Astrocyte (in vitro differentiated cells and primary cell): ENCODE results near the gene PARP14. TPM values are rescaled to one million over a fixed set of nuclear protein-coding genes. Genes with fewer than 3 reads are reported as not detected.

ENCODE experiments used
- DNase-seq: peaks from one replicate; pipeline ENCODE4 v3.0.0-alpha.2; 2010; ENCODE audit warnings: low read depth
- FAIRE-seq: peaks from 2 replicates; lab custom pipeline; 2011; peaks lifted over from hg19 to GRCh38; lab: Jason Lieb, UNC
- H2AFZ ChIP-seq: 2 replicates; pipeline ENCODE4 v1.6.0; 2012; ENCODE audit warnings: low read depth, low read length, inconsistent platforms
- H3K27ac ChIP-seq: 2 replicates; pipeline ENCODE4 v1.5.1; 2011; ENCODE audit warnings: low read depth, low read length, inconsistent platforms
- H3K27me3 ChIP-seq: 2 replicates; pipeline ENCODE4 v1.6.0; 2011; ENCODE audit warnings: low read length, inconsistent platforms; ENCODE audit not compliant: insufficient read depth
- H3K36me3 ChIP-seq: 2 replicates; pipeline ENCODE4 v1.5.1; 2011; ENCODE audit warnings: low read length, inconsistent platforms; ENCODE audit not compliant: insufficient read depth
- H3K4me1 ChIP-seq: 2 replicates; pipeline ENCODE4 v1.5.1; 2011; ENCODE audit warnings: low read length, inconsistent platforms; ENCODE audit not compliant: insufficient read depth
- H3K4me2 ChIP-seq: 2 replicates; pipeline ENCODE4 v1.6.0; 2012; ENCODE audit warnings: low read length, inconsistent platforms
- H3K4me3 ChIP-seq: 2 replicates; pipeline ENCODE4 v1.5.1; 2011; ENCODE audit warnings: low read depth, mild to moderate bottlenecking, low read length, inconsistent platforms; ENCODE audit not compliant: insufficient read depth
- H3K79me2 ChIP-seq: 2 replicates; pipeline ENCODE4 v1.6.0; 2012; ENCODE audit warnings: mild to moderate bottlenecking, low read length, inconsistent platforms; ENCODE audit not compliant: insufficient read depth
- H3K9ac ChIP-seq: 2 replicates; pipeline ENCODE4 v1.6.0; 2012; ENCODE audit warnings: mild to moderate bottlenecking, low read length, inconsistent platforms
- H3K9me3 ChIP-seq: 2 replicates; pipeline ENCODE4 v1.5.1; 2012; ENCODE audit warnings: low read depth, mild to moderate bottlenecking, low read length, inconsistent platforms; ENCODE audit not compliant: insufficient read depth
- H4K20me1 ChIP-seq: 2 replicates; pipeline ENCODE4 v1.6.0; 2012; ENCODE audit warnings: low read length, inconsistent platforms; ENCODE audit not compliant: insufficient read depth
- H3K27ac Mint-ChIP-seq: one replicate; pipeline ENCODE4 v1.8.0; 2021; ENCODE audit warnings: mild to moderate bottlenecking, mixed read lengths; ENCODE audit not compliant: unreplicated experiment
- H3K27me3 Mint-ChIP-seq: one replicate; pipeline ENCODE4 v1.8.0; 2021; ENCODE audit warnings: low read depth, mixed read lengths; ENCODE audit not compliant: unreplicated experiment
- H3K36me3 Mint-ChIP-seq: one replicate; pipeline ENCODE4 v1.8.0; 2021; ENCODE audit warnings: low read depth, mixed read lengths; ENCODE audit not compliant: unreplicated experiment
- H3K4me1 Mint-ChIP-seq: one replicate; pipeline ENCODE4 v1.8.0; 2021; ENCODE audit warnings: low read depth, mixed read lengths; ENCODE audit not compliant: unreplicated experiment
- H3K4me3 Mint-ChIP-seq: one replicate; pipeline ENCODE4 v1.8.0; 2021; ENCODE audit warnings: mild to moderate bottlenecking, moderate library complexity, mixed read lengths; ENCODE audit not compliant: unreplicated experiment
- H3K9me3 Mint-ChIP-seq: one replicate; pipeline ENCODE4 v1.8.0; 2021; ENCODE audit warnings: mild to moderate bottlenecking, mixed read lengths; ENCODE audit not compliant: unreplicated experiment
- EZH2 ChIP-seq: IDR thresholded peaks from 2 replicates; pipeline ENCODE4 v1.6.1; 2012; ENCODE audit warnings: mild to moderate bottlenecking, low read length, inconsistent platforms; ENCODE audit not compliant: insufficient read depth
- total RNA-seq: library from RNA; stranded (reverse); gene quantifications from 2 replicates; pipeline ENCODE4 v1.2.1, GENCODE V29; 2021
- TF ChIP-seq, protein P1 (sequence below): IDR thresholded peaks from 2 replicates; pipeline ENCODE4 v1.5.1; 2011; ENCODE audit warnings: low read depth, mild to moderate bottlenecking, inconsistent platforms, low read length, moderate library complexity; ENCODE audit not compliant: insufficient read depth

PARP14 gene
- total RNA-seq, 1 donor from 2014 or later: 148 TPM

GRCh38 chr3:122727294-122727693 lies 46.7 kb downstream of the PARP14 start:
- FAIRE-seq (no peak), DNase-seq (no peak)
- no peaks in the 10 kb centered on the region for H3K27me3 ChIP-seq
- Mint-ChIP-seq H3K4me3 (no peak overlapping the region), H3K27ac (no peak overlapping the region), H3K9me3 (peaks cover 3% of the 10 kb centered on the region), H3K36me3 (peaks cover 36% of the 10 kb centered on the region), H3K4me1 (no peaks in the 10 kb centered on the region), H3K27me3 (no peaks in the 10 kb centered on the region)
- no peaks in the 10 kb centered on the region for H3K79me2 ChIP-seq
- H3K9me3 ChIP-seq: no peaks in the 10 kb centered on the region
- no peak overlapping the region for H3K9ac ChIP-seq
- H3K36me3 ChIP-seq: peaks cover 1% of the 10 kb centered on the region
- no peak overlapping the region for H3K4me2 ChIP-seq
- H3K4me1 ChIP-seq: no peaks in the 10 kb centered on the region
- H3K4me3 ChIP-seq: no peak overlapping the region
- no peak for TF ChIP-seq EZH2
- TF ChIP-seq, protein P1, sequence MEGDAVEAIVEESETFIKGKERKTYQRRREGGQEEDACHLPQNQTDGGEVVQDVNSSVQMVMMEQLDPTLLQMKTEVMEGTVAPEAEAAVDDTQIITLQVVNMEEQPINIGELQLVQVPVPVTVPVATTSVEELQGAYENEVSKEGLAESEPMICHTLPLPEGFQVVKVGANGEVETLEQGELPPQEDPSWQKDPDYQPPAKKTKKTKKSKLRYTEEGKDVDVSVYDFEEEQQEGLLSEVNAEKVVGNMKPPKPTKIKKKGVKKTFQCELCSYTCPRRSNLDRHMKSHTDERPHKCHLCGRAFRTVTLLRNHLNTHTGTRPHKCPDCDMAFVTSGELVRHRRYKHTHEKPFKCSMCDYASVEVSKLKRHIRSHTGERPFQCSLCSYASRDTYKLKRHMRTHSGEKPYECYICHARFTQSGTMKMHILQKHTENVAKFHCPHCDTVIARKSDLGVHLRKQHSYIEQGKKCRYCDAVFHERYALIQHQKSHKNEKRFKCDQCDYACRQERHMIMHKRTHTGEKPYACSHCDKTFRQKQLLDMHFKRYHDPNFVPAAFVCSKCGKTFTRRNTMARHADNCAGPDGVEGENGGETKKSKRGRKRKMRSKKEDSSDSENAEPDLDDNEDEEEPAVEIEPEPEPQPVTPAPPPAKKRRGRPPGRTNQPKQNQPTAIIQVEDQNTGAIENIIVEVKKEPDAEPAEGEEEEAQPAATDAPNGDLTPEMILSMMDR: no peak
- H4K20me1 ChIP-seq: no peaks in the 10 kb centered on the region
- no peak overlapping the region for H2AFZ ChIP-seq
- H3K27ac ChIP-seq: no peak overlapping the region

GRCh38 chr3:122727766-122728165 lies 47.1 kb downstream of the PARP14 start:
- no peaks in the 10 kb centered on the region for H3K36me3 ChIP-seq
- FAIRE-seq (no peak), DNase-seq (no peak)
- no peak overlapping the region for H2AFZ ChIP-seq
- no peak overlapping the region for H3K9ac ChIP-seq
- no peaks in the 10 kb centered on the region for H3K27me3 Mint-ChIP-seq
- no peaks in the 10 kb centered on the region for H4K20me1 ChIP-seq
- peaks cover 5% of the 10 kb centered on the region for H3K9me3 Mint-ChIP-seq
- peaks cover 37% of the 10 kb centered on the region for H3K36me3 Mint-ChIP-seq
- no peak overlapping the region for H3K4me3 Mint-ChIP-seq
- no peaks in the 10 kb centered on the region for H3K4me1 ChIP-seq
- no peaks in the 10 kb centered on the region for H3K9me3 ChIP-seq
- no peak overlapping the region for H3K4me3 ChIP-seq
- H3K79me2 ChIP-seq: no peaks in the 10 kb centered on the region
- no peak overlapping the region for H3K27ac Mint-ChIP-seq
- H3K4me2 ChIP-seq: no peak overlapping the region
- no peak overlapping the region for H3K27ac ChIP-seq
- TF ChIP-seq, protein P1: no peak
- no peak for TF ChIP-seq EZH2
- H3K27me3 ChIP-seq: no peaks in the 10 kb centered on the region
- H3K4me1 Mint-ChIP-seq: no peaks in the 10 kb centered on the region

DNA sequence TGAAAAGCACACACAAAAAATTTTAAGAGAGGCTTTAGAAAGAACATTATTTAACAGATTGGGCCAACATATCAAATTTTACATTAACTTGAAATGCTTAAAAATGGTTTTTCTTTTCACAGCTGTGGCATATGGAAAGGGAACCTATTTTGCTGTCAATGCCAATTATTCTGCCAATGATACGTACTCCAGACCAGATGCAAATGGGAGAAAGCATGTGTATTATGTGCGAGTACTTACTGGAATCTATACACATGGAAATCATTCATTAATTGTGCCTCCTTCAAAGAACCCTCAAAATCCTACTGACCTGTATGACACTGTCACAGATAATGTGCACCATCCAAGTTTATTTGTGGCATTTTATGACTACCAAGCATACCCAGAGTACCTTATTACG lies 47.5 kb downstream of the PARP14 start:
- Mint-ChIP-seq H3K36me3 (peaks cover 39% of the 10 kb centered on the region), H3K4me3 (no peak overlapping the region), H3K27ac (no peak overlapping the region), H3K27me3 (no peaks in the 10 kb centered on the region), H3K4me1 (no peaks in the 10 kb centered on the region), H3K9me3 (peaks cover 7% of the 10 kb centered on the region)
- Histone ChIP-seq H3K36me3 (no peaks in the 10 kb centered on the region), H2AFZ (no peak overlapping the region), H3K4me2 (no peak overlapping the region), H4K20me1 (no peaks in the 10 kb centered on the region), H3K4me3 (no peak overlapping the region), H3K4me1 (no peaks in the 10 kb centered on the region), H3K27me3 (no peaks in the 10 kb centered on the region), H3K79me2 (no peaks in the 10 kb centered on the region), H3K9ac (no peak overlapping the region), H3K27ac (no peak overlapping the region), H3K9me3 (no peaks in the 10 kb centered on the region)
- FAIRE-seq (no peak), DNase-seq (no peak)
- TF ChIP-seq, protein P1: no peak
- no peak for TF ChIP-seq EZH2
